H1 (cell line): ENCODE data around the gene AVPR2. TPM values are rescaled to one million over a fixed set of nuclear protein-coding genes. Genes with fewer than 3 reads are reported as not detected.

Experiments
- BRCA1 ChIP-seq: IDR thresholded peaks from 2 replicates; pipeline ENCODE4 v1.6.1; 2012; ENCODE audit warnings: low read depth, low read length, improper control_type of control experiment
- EZH2 ChIP-seq: fragments of 200-600 bp; sonication (generic); IDR thresholded peaks from 2 replicates; pipeline ENCODE4 v1.7.1; 2012; ENCODE audit warnings: low read depth, mild to moderate bottlenecking, moderate library complexity, low read length, inconsistent platforms; ENCODE audit not compliant: severe bottlenecking
- POLR2A ChIP-seq, 2 experiments: IDR thresholded peaks; 1 replicate in 1 of 2; 2 replicates in 1 of 2; pipeline ENCODE4 v1.6.1; 2011; ENCODE audit warnings: low read depth in 2 of 2, low read length in 2 of 2, mild to moderate bottlenecking in 2 of 2; ENCODE audit errors: control extremely low read depth in 1 of 2
- SP2 ChIP-seq: IDR thresholded peaks from 2 replicates; pipeline ENCODE4 v1.6.1; 2012; ENCODE audit warnings: mild to moderate bottlenecking, low read length, inconsistent platforms
- TAF7 ChIP-seq: optimal IDR thresholded peaks from 2 replicates; pipeline ENCODE3; 2011; ENCODE audit warnings: low read depth, mild to moderate bottlenecking, inconsistent platforms, low read length, moderate library complexity, borderline replicate concordance
- polyA plus RNA-seq, 7 experiments: library from polyadenylated mRNA; depleted of rRNA in 3 of 7; stranded (reverse) in 5 of 7; unstranded in 2 of 7; fragments of >200 nt in 5 of 7; fragments of 200-250 nt in 2 of 7; gene quantifications; 1 replicate in 5 of 7; 2 replicates in 1 of 7; 4 replicates in 1 of 7; pipeline versions ENCODE4 v1.2.1 to v1.2.3, GENCODE V29; 2011 to 2013; ENCODE audit warnings: missing spikeins in 2 of 7, mixed read lengths in 2 of 7
- total RNA-seq: library from RNA; stranded (reverse); fragmentation: NEBNext Ultra II Directional; extraction: Animal tissue kit (Norgen Biotek cat#: 25700); gene quantifications from 2 replicates; pipeline ENCODE4 v1.2.1, GENCODE V29; 2021

AVPR2 gene
- total and polyA plus RNA-seq, 2 of the 8 experiments (the other 6 are each of a cell fraction or from before 2014, with no cell fraction given): 0.09 TPM; not detected in 1

GRCh38 chrX:153909980-153910360, 5.5 kb downstream of the AVPR2 start (continued):
- no peak for TF ChIP-seq SP2
- TF ChIP-seq POLR2A (IDR thresholded peaks at IDR 0.05; ENCODE audit: control extremely low read depth in 1 of 2, low read depth in 2 of 2, low read length in 2 of 2): no peak
- no peak for TF ChIP-seq EZH2
- TF ChIP-seq TAF7: no peak
- no peak for TF ChIP-seq BRCA1
